LNCAP (cell line): ENCODE results near the gene MSRB1.

ENCODE experiments used
- TF ChIP-seq, protein P1 (sequence below): fragments of 450-650 bp; IDR thresholded peaks from 2 replicates; pipeline ENCODE4 v1.5.1; 2017; ENCODE audit warnings: mild to moderate bottlenecking

Gene MSRB1

DNA sequence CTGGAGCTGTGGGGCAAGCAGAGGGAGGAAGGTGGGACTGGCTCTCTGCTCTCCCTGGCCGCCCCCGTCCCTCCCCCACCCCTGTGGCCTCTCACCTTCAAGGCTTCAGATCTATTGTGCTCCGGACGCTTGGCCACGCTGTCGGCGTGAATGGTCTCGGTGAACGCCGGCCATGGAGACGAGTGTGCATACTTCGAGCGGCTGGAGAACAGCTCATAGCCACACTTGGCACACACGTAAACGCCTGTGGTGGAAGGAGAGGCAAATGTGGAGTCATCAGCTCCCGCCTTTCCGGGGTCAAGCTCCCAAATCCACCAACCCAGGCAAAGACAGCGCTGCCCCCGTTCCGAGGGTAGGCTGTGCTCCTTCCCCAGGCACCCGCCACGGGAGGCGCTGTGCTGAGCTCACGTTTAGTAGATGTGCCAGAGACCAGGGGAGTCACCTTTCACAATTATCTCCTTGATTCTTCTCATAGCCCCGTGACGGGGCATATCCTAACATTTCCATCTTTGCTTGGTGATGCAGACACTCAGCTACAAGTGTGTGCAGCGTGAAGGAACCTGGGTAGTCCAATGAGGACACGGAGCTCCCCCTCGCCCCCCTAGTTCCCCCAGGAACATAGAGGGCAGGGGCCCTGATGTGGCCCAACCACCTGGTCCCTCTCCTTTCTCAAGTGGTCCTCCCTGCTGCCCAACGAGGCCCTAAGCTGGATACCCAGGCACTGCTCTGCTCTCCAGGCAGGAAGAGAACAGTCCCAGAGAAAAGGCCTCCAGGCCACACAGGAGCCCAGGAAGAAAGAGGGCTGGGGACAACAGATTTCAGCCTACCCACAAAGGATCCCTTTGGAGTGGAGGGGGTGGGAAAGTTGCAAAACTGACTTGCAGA lies 1.6 kb downstream of the MSRB1 start:
- TF ChIP-seq, protein P1, sequence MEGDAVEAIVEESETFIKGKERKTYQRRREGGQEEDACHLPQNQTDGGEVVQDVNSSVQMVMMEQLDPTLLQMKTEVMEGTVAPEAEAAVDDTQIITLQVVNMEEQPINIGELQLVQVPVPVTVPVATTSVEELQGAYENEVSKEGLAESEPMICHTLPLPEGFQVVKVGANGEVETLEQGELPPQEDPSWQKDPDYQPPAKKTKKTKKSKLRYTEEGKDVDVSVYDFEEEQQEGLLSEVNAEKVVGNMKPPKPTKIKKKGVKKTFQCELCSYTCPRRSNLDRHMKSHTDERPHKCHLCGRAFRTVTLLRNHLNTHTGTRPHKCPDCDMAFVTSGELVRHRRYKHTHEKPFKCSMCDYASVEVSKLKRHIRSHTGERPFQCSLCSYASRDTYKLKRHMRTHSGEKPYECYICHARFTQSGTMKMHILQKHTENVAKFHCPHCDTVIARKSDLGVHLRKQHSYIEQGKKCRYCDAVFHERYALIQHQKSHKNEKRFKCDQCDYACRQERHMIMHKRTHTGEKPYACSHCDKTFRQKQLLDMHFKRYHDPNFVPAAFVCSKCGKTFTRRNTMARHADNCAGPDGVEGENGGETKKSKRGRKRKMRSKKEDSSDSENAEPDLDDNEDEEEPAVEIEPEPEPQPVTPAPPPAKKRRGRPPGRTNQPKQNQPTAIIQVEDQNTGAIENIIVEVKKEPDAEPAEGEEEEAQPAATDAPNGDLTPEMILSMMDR = no peak

DNA sequence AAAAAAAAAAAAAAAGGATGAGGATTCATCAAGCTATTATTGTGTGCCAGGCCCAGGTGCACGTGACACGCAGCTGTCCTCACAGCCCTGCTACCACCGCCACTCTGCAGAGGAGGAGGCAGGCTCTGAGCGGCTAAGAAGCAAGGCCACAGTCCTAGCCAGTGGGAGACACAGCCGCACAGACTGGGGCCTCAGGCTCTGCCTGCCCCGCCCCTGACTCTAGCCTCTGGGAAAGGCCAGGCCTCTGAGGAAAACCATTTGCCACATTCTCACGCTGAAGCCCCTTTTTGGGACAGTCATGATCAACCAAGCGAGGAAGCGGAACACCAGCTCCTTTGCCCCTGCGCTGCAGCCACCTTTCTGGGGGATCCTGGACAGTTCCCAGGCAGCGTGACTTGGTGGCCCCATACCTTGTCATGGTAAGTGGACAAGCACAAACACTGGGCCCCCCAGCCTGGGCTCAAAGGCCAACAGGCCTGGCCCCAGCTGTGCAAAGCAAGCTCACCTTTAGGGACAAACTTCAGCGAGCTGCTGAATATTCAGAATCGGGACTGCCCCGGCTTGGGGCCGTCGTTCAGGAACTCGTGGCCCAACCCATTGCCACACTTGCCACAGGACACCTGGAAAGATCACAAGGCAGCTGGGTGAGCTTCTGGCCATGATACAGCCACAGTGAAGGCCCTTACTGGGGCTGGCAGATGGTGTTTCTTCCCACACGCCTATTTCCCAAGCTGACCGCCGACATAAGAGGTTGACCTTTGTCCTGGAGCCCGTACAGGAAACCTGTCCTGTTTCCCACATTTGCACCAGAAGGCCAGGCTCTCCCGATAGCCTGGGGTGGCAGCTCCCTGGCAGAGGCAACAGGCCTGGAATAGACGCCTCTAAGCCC lies 2.5 kb downstream of the MSRB1 start:
- TF ChIP-seq, protein P1 = no peak

DNA sequence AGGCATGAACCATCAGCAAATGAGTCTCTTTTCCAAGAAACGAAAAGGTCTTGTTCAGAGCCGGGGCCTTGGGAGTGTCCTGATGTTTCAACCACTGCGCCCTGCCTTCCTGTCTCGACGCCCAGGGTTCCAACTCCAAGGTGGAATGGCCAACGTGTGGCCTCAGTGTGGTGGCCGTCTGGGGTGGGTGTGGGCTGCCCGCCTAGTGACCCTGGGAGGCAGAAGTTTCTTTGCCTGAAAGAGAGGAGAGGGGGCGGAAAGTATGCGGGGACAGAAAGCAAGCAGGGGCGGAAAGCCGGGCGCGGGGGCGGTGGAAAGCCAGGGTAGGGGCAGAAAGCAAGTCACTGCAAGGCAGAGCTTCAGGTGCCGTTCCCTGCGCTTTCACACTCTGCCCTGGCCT lies 4.1 kb downstream of the MSRB1 start:
- TF ChIP-seq, protein P1 = no peak

DNA sequence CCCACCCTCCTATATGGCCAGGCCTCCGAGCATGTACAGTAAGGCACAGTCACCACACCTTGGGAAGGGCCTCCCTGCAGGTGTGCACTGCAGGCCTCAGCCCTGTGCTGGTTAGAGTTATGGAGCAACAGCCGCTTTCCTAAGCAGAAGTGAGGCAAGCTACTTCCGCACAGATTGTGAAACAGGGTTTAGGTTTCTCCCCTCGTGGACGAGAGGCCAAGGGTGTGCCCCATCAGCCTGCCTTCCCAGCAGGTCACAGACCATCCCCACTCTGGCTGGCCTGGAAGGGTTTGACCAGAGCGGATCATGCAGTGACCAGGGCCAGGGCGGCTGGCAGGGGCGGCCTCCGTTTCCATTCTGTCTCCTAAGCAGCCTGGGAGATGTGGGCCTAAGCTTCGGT lies 4.7 kb downstream of the MSRB1 start:
- TF ChIP-seq, protein P1 = no peak

DNA sequence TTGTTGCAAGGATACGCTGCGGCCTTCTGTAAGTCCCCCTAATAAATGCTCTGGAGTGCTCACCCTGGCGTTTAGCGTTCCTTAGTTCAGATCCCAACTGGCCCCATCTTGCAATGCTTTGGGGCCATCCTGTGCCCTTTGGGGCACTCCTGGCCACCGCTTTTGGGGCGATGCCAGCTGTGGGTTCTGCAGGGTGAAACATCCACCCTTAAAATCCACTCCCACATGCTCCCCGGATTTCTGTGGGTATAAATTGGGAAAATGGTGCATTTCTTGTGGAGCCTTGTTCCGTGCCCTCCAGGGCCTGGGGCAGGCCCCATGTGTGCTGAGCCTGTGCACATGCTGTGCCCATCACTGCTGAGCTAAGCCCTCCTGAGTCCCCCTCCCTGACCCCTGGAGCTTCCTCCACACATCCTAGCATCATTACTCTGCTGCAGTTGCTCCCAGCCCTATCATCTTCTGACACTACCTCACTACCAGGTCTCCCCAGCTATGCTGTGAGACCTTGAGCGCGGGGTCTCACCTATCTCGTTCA lies 6.0 kb downstream of the MSRB1 start:
- TF ChIP-seq, protein P1 = no peak

DNA sequence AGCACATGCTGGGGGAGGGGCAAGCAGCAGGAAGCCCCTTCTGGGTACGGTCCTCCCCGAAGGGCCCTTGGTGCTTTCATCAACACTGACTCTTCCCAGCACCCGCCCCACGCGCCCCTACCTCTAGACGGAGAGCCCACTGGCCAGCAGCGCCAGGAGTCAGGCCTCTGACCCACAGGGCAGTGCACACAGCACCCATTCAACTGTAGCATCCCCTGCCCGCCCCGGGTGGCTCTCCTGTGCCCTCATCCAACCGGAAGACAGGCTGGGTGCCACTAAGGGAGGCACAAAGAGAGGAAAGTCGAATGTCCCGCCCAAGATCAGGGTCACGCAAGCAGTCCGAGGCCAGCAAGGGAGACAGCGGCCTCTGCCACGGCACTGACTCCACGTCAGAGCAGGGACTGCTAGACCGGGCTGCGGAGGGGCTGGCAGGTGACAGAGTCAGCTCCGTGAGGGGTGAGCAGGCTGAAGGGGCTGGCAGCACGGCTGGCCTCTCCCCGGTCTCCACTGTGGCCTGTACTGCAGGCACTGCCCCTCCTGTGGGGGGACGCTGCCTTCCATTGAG lies 9.8 kb downstream of the MSRB1 start:
- TF ChIP-seq, protein P1 = no peak
